HepG2 (cell line): Measurements from ENCODE around the gene RBCK1. TPM values are rescaled to one million over a fixed set of nuclear protein-coding genes. Genes with fewer than 3 reads are reported as not detected.

Experiments used
- CHD4 ChIP-seq: fragments of 200-600 bp; sonication (generic); IDR thresholded peaks from 2 replicates; pipeline ENCODE4 v1.7.0; 2017; ENCODE audit warnings: mild to moderate bottlenecking, low read length, borderline replicate concordance
- GTF2F1 ChIP-seq: fragments of 150-350 bp; IDR thresholded peaks from 2 replicates; pipeline ENCODE4 v1.6.1; 2014; ENCODE audit warnings: low read length
- KAT2B ChIP-seq: fragments of 150-350 bp; IDR thresholded peaks from 2 replicates; pipeline ENCODE4 v1.6.1; 2014; ENCODE audit warnings: low read depth, low read length, borderline replicate concordance
- KLF6 ChIP-seq: IDR thresholded peaks from 2 replicates; pipeline ENCODE4 v1.8.0; 2016; ENCODE audit warnings: missing biosample characterization, missing genetic modification reagents
- MBD4 ChIP-seq: IDR thresholded peaks from 2 replicates; pipeline ENCODE4 v1.6.1; 2012; ENCODE audit warnings: low read length, inconsistent platforms, borderline replicate concordance
- SNAPC2 ChIP-seq: sonication (generic); formaldehyde crosslinking; IDR thresholded peaks from 2 replicates; pipeline ENCODE4 v1.8.1; 2022; ENCODE audit warnings: mild to moderate bottlenecking, missing genetic modification reagents
- ZFP1 ChIP-seq: IDR thresholded peaks from 2 replicates; pipeline ENCODE4 v1.6.1; 2016
- ZNF274 ChIP-seq: sonication (generic); formaldehyde crosslinking; IDR thresholded peaks from 2 replicates; pipeline ENCODE4 v1.5.1; 2020; ENCODE audit warnings: mild to moderate bottlenecking, missing genetic modification reagents
- ZNF446 ChIP-seq: sonication (generic); formaldehyde crosslinking; IDR thresholded peaks from 2 replicates; pipeline ENCODE4 v1.5.0; 2020; ENCODE audit warnings: mild to moderate bottlenecking, missing genetic modification reagents
- ZNF460 ChIP-seq: sonication (generic); formaldehyde crosslinking; IDR thresholded peaks from 2 replicates; pipeline ENCODE4 v1.5.1; 2020; ENCODE audit warnings: missing genetic modification reagents, mild to moderate bottlenecking, borderline replicate concordance
- ZNF550 ChIP-seq: sonication (generic); formaldehyde crosslinking; IDR thresholded peaks from 2 replicates; pipeline ENCODE4 v1.4.0; 2020; ENCODE audit warnings: mild to moderate bottlenecking, missing genetic modification reagents, borderline replicate concordance
- ZNF709 ChIP-seq: sonication (generic); formaldehyde crosslinking; IDR thresholded peaks from 2 replicates; pipeline ENCODE4 v1.5.0; 2020; ENCODE audit warnings: mild to moderate bottlenecking, missing genetic modification reagents
- ZSCAN30 ChIP-seq: sonication (generic); formaldehyde crosslinking; IDR thresholded peaks from 2 replicates; pipeline ENCODE4 v1.5.0; 2020; ENCODE audit warnings: mild to moderate bottlenecking, missing genetic modification reagents
- polyA plus RNA-seq, 8 experiments: library from polyadenylated mRNA; depleted of rRNA in 3 of 8; stranded (reverse) in 7 of 8; unstranded in 1 of 8; fragments of >200 nt; fragmentation: Illumina TruSeq in 4 of 8; extraction: Trizol in 4 of 8; gene quantifications; 2 replicates each; pipeline versions ENCODE4 v1.2.1 to v1.2.3, GENCODE V29; 2011 to 2016; ENCODE audit warnings: low read depth in 4 of 8, missing spikeins in 1 of 8, mixed read lengths in 1 of 8; ENCODE audit not compliant: insufficient read depth in 1 of 8
- total RNA-seq, 5 experiments: library from RNA; depleted of rRNA; stranded (reverse); fragments of >200 nt; fragmentation: Illumina TruSeq; extraction: Trizol; gene quantifications; 2 replicates each; pipeline ENCODE4 v1.2.3, GENCODE V29; 2016; ENCODE audit warnings: low read depth in 1 of 5
- TF ChIP-seq, protein P1 (sequence below): sonication (generic); IDR thresholded peaks from 2 replicates; pipeline ENCODE4 v1.6.1; 2016; ENCODE audit warnings: low read depth, borderline replicate concordance
- TF ChIP-seq, protein P2 (sequence below): IDR thresholded peaks from 2 replicates; pipeline ENCODE4 v1.6.1; 2016; ENCODE audit warnings: missing compliant biosample characterization, missing genetic modification reagents, borderline replicate concordance
- TF ChIP-seq, protein P3 (sequence below): sonication (generic); formaldehyde crosslinking; IDR thresholded peaks from 2 replicates; pipeline ENCODE4 v1.8.1; 2023; ENCODE audit warnings: mild to moderate bottlenecking, inconsistent platforms, moderate library complexity, missing genetic modification reagents, borderline replicate concordance
- TF ChIP-seq, protein P4 (sequence below): sonication (generic); formaldehyde crosslinking; IDR thresholded peaks from 2 replicates; pipeline ENCODE4 v1.4.0; 2020; ENCODE audit warnings: missing genetic modification reagents, borderline replicate concordance
- TF ChIP-seq, protein P5 (sequence below): sonication (generic); formaldehyde crosslinking; IDR thresholded peaks from 2 replicates; pipeline ENCODE4 v1.4.0; 2020; ENCODE audit warnings: missing genetic modification reagents
- TF ChIP-seq, protein P6 (sequence below): sonication (generic); formaldehyde crosslinking; conservative IDR thresholded peaks from 2 replicates; pipeline ENCODE4 v1.4.0; 2020; ENCODE audit warnings: missing genetic modification reagents

RBCK1 gene
- total and polyA plus RNA-seq, 2 of the 13 experiments (the other 11 are each of a cell fraction or from before 2014, with no cell fraction given), result 149 to 215 TPM

DNA sequence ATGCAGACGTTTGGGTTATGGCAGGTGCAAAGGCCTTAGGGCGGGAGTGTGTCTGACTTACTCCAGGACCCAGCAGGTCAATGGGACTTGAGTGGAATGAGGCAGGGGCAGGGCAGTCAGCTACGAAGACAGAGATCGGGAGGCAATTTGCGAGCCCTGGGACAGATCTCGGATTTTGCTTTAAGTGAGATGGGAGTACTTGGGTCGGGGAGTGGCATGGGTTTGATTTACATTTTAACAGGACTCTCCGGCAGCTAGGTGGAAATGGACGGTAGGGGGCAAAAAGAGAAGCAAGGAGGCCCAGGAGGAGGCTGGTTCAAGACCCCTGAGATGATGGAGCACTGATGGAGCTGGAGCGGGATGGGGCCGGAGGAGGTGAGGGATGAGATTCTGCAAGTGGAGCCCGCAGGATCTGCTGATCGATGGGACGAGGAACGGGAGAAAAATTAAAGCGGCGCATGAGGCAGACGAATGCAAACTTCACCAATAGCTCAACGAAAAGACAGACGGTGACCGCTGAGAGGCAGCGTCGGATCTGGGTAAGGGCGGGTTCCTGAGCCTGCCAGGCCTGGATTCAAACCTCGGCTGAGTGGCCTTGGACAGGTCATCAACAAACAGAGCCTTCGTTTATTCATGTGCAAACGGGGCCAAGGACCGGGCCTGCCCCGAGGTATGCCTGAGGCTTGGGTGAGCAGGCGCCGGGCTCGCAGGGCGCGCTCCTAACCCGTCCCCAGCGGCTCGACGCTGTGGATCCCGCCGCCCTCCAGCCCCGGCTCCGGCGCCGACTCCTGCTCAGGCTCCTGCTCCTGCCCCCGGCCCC, 756 bp upstream of the RBCK1 start (continued):
- TF ChIP-seq, protein P1, sequence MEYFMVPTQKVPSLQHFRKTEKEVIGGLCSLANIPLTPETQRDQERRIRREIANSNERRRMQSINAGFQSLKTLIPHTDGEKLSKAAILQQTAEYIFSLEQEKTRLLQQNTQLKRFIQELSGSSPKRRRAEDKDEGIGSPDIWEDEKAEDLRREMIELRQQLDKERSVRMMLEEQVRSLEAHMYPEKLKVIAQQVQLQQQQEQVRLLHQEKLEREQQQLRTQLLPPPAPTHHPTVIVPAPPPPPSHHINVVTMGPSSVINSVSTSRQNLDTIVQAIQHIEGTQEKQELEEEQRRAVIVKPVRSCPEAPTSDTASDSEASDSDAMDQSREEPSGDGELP, result no peak
- TF ChIP-seq SNAPC2 (CRISPR knock-in tag), result peak; percentile 86; the same call in 1 of the 2 replicates
- TF ChIP-seq ZNF446 (CRISPR knock-in tag), result no peak; the same call in none of the 2 replicates
- TF ChIP-seq ZNF709, result peak; percentile 88
- TF ChIP-seq, protein P2, sequence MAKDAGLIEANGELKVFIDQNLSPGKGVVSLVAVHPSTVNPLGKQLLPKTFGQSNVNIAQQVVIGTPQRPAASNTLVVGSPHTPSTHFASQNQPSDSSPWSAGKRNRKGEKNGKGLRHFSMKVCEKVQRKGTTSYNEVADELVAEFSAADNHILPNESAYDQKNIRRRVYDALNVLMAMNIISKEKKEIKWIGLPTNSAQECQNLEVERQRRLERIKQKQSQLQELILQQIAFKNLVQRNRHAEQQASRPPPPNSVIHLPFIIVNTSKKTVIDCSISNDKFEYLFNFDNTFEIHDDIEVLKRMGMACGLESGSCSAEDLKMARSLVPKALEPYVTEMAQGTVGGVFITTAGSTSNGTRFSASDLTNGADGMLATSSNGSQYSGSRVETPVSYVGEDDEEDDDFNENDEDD (CRISPR knock-in tag), result peak; percentile 69
- no peak for TF ChIP-seq MBD4
- 0 out of 2 replicates have a peak, but pooled peaks have one; percentile 8 for TF ChIP-seq KAT2B
- TF ChIP-seq, protein P3, sequence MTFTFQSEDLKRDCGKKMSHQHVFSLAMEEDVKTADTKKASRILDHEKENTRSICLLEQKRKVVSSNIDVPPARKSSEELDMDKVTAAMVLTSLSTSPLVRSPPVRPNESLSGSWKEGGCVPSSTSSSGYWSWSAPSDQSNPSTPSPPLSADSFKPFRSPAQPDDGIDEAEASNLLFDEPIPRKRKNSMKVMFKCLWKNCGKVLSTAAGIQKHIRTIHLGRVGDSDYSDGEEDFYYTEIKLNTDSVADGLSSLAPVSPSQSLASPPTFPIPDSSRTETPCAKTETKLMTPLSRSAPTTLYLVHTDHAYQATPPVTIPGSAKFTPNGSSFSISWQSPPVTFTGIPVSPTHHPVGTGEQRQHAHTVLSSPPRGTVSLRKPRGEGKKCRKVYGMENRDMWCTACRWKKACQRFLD (CRISPR knock-in tag), result peak; percentile 67; the same call in 1 of the 2 replicates
- TF ChIP-seq ZNF274 (CRISPR knock-in tag), result no peak; the same call in none of the 2 replicates
- no peak for TF ChIP-seq ZNF460 (CRISPR knock-in tag)
- TF ChIP-seq CHD4, result no peak
- TF ChIP-seq, protein P4, sequence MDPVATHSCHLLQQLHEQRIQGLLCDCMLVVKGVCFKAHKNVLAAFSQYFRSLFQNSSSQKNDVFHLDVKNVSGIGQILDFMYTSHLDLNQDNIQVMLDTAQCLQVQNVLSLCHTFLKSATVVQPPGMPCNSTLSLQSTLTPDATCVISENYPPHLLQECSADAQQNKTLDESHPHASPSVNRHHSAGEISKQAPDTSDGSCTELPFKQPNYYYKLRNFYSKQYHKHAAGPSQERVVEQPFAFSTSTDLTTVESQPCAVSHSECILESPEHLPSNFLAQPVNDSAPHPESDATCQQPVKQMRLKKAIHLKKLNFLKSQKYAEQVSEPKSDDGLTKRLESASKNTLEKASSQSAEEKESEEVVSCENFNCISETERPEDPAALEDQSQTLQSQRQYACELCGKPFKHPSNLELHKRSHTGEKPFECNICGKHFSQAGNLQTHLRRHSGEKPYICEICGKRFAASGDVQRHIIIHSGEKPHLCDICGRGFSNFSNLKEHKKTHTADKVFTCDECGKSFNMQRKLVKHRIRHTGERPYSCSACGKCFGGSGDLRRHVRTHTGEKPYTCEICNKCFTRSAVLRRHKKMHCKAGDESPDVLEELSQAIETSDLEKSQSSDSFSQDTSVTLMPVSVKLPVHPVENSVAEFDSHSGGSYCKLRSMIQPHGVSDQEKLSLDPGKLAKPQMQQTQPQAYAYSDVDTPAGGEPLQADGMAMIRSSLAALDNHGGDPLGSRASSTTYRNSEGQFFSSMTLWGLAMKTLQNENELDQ (CRISPR knock-in tag), result no peak
- TF ChIP-seq ZFP1, result peak; percentile 19; the same call in 1 of the 2 replicates
- TF ChIP-seq, protein P5, sequence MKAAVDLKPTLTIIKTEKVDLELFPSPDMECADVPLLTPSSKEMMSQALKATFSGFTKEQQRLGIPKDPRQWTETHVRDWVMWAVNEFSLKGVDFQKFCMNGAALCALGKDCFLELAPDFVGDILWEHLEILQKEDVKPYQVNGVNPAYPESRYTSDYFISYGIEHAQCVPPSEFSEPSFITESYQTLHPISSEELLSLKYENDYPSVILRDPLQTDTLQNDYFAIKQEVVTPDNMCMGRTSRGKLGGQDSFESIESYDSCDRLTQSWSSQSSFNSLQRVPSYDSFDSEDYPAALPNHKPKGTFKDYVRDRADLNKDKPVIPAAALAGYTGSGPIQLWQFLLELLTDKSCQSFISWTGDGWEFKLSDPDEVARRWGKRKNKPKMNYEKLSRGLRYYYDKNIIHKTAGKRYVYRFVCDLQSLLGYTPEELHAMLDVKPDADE (CRISPR knock-in tag), result no peak
- TF ChIP-seq ZSCAN30 (CRISPR knock-in tag), result peak; percentile 99
- TF ChIP-seq GTF2F1, result peak; percentile 87
- TF ChIP-seq ZNF550 (CRISPR knock-in tag), result no peak
- TF ChIP-seq, protein P6, sequence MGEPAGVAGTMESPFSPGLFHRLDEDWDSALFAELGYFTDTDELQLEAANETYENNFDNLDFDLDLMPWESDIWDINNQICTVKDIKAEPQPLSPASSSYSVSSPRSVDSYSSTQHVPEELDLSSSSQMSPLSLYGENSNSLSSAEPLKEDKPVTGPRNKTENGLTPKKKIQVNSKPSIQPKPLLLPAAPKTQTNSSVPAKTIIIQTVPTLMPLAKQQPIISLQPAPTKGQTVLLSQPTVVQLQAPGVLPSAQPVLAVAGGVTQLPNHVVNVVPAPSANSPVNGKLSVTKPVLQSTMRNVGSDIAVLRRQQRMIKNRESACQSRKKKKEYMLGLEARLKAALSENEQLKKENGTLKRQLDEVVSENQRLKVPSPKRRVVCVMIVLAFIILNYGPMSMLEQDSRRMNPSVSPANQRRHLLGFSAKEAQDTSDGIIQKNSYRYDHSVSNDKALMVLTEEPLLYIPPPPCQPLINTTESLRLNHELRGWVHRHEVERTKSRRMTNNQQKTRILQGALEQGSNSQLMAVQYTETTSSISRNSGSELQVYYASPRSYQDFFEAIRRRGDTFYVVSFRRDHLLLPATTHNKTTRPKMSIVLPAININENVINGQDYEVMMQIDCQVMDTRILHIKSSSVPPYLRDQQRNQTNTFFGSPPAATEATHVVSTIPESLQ, result peak; percentile 19; the same call in 1 of the 2 replicates
- TF ChIP-seq KLF6, result peak; percentile 82; the same call in 1 of the 2 replicates
